CD14-positive monocyte (primary cell): ENCODE results near the gene EDRF1. TPM values are rescaled to one million over a fixed set of nuclear protein-coding genes. Genes with fewer than 3 reads are reported as not detected.

Experiments
- DNase-seq, 3 donors: peaks; one replicate each; pipeline ENCODE4 v3.0.0-alpha.2; 2011 to 2022
- H2AFZ ChIP-seq: 2 replicates; pipeline ENCODE4 v1.6.0; 2012; ENCODE audit warnings: mild to moderate bottlenecking, low read depth, low read length, inconsistent platforms; ENCODE audit not compliant: insufficient read depth, poor library complexity, severe bottlenecking
- H3K27ac ChIP-seq, 2 donors: 1 replicate in 1 of 2; 2 replicates in 1 of 2; pipeline ENCODE4 v1.5.1; 2012 to 2013; ENCODE audit warnings: low read length in 2 of 2, control low read depth in 1 of 2, inconsistent platforms in 1 of 2, low read depth in 1 of 2, mild to moderate bottlenecking in 1 of 2
- H3K27me3 ChIP-seq, 2 donors: one replicate each; pipeline versions ENCODE4 v1.6.0 to v1.6.1; 2011 to 2013; ENCODE audit warnings: low read length in 2 of 2; ENCODE audit not compliant: control insufficient read depth in 2 of 2, insufficient read depth in 2 of 2
- H3K36me3 ChIP-seq, 2 donors: replicated peaks in 1 of 2; 1 replicate in 1 of 2; 2 replicates in 1 of 2; pipeline versions ENCODE4 v1.5.1 to v1.6.1; 2012 to 2013; ENCODE audit warnings: low read length in 2 of 2, control low read depth in 1 of 2, inconsistent platforms in 1 of 2, mild to moderate bottlenecking in 1 of 2; ENCODE audit not compliant: insufficient read depth in 2 of 2, control insufficient read depth in 1 of 2
- H3K4me1 ChIP-seq, 2 donors: 1 replicate in 1 of 2; 2 replicates in 1 of 2; pipeline versions ENCODE4 v1.5.1 to v1.6.1; 2012 to 2013; ENCODE audit warnings: low read length in 2 of 2, control low read depth in 1 of 2, inconsistent platforms in 1 of 2, mild to moderate bottlenecking in 1 of 2, moderate library complexity in 1 of 2; ENCODE audit not compliant: insufficient read depth in 2 of 2, control insufficient read depth in 1 of 2
- H3K4me2 ChIP-seq: replicated peaks from 2 replicates; pipeline ENCODE3; 2012; ENCODE audit warnings: low read length, moderate library complexity, mild to moderate bottlenecking; ENCODE audit not compliant: poor library complexity, severe bottlenecking; ENCODE audit errors: extremely low read depth
- H3K4me3 ChIP-seq, 3 experiments: fragments of 200-600 bp in 1 of 3; sonication (generic) in 1 of 3; replicated peaks in 1 of 3; 1 replicate in 2 of 3; 2 replicates in 1 of 3; pipeline ENCODE4 v1.5.1; 2011 to 2013; ENCODE audit warnings: low read length in 3 of 3, mild to moderate bottlenecking in 3 of 3, control low read depth in 2 of 3, low read depth in 2 of 3, inconsistent platforms in 1 of 3, moderate library complexity in 1 of 3
- H3K79me2 ChIP-seq: 2 replicates; pipeline ENCODE4 v1.6.0; 2012; ENCODE audit warnings: mild to moderate bottlenecking, control low read depth, inconsistent platforms, low read length, moderate library complexity; ENCODE audit not compliant: insufficient read depth
- H3K9ac ChIP-seq: 2 replicates; pipeline ENCODE4 v1.6.0; 2017; ENCODE audit warnings: low read length, mild to moderate bottlenecking; ENCODE audit not compliant: insufficient read depth, poor library complexity, severe bottlenecking
- H3K9me3 ChIP-seq, 2 donors: replicated peaks in 1 of 2; 1 replicate in 1 of 2; 2 replicates in 1 of 2; pipeline versions ENCODE4 v1.5.1 to v1.6.1; 2012 to 2013; ENCODE audit warnings: low read length in 2 of 2, control low read depth in 1 of 2; ENCODE audit not compliant: control insufficient read depth in 1 of 2, insufficient read depth in 1 of 2
- H4K20me1 ChIP-seq: 2 replicates; pipeline ENCODE4 v1.6.0; 2012; ENCODE audit warnings: mild to moderate bottlenecking, low read length, control low read depth, moderate library complexity; ENCODE audit not compliant: insufficient read depth
- H3K27ac Mint-ChIP-seq, 7 donors: one replicate each; pipeline ENCODE4 v1.8.0; 2020; ENCODE audit warnings: mild to moderate bottlenecking in 7 of 7, mixed read lengths in 7 of 7, moderate library complexity in 6 of 7, inconsistent platforms in 2 of 7
- H3K27me3 Mint-ChIP-seq, 3 donors: one replicate each; pipeline ENCODE4 v1.8.0; 2021 to 2022; ENCODE audit warnings: low read depth in 3 of 3, mild to moderate bottlenecking in 3 of 3, mixed read lengths in 3 of 3, moderate library complexity in 3 of 3, inconsistent platforms in 1 of 3
- H3K36me3 Mint-ChIP-seq, 2 donors: one replicate each; pipeline ENCODE4 v1.8.0; 2020; ENCODE audit warnings: mixed read lengths in 2 of 2, inconsistent platforms in 1 of 2, mild to moderate bottlenecking in 1 of 2
- H3K4me1 Mint-ChIP-seq: one replicate; pipeline ENCODE4 v1.8.0; 2020; ENCODE audit warnings: mild to moderate bottlenecking, mixed read lengths
- H3K4me3 Mint-ChIP-seq, 2 donors: one replicate each; pipeline ENCODE4 v1.8.0; 2020; ENCODE audit warnings: mild to moderate bottlenecking in 2 of 2, mixed read lengths in 2 of 2, moderate library complexity in 1 of 2
- H3K9me3 Mint-ChIP-seq, 7 donors: one replicate each; pipeline ENCODE4 v1.8.0; 2020 to 2022; ENCODE audit warnings: mixed read lengths in 7 of 7, mild to moderate bottlenecking in 6 of 7, moderate library complexity in 6 of 7, inconsistent platforms in 2 of 7
- CTCF ChIP-seq: fragments of 200-600 bp; IDR thresholded peaks from one replicate; pipeline ENCODE4 v1.8.0; 2022; ENCODE audit warnings: antibody characterized with exemption, mild to moderate bottlenecking
- WGBS: methylation state at CpG from one replicate; pipeline ENCODE4 v1.1.5; 2013; ENCODE audit warnings: missing lambda C conversion rate; ENCODE audit not compliant: insufficient coverage; 5-methylcytosine and 5-hydroxymethylcytosine counted together
- intact Hi-C, 2 donors: fragments of 100-400 bp; cut with micrococcal nuclease; formaldehyde crosslinking; loops; one replicate each; pipeline versions ENCODE4 v1.15.0 to v1.15.1; 2023
- polyA plus RNA-seq, 3 donors: library from polyadenylated mRNA; depleted of rRNA in 1 of 3; unstranded in 2 of 3; stranded (reverse) in 1 of 3; fragments of 300-500 nt in 2 of 3; fragments of >200 nt in 1 of 3; fragmentation: Illumina TruSeq in 2 of 3; gene quantifications; 1 replicate in 2 of 3; 2 replicates in 1 of 3; pipeline ENCODE4 v1.2.3, GENCODE V29; 2012 to 2021

Gene EDRF1
- polyA plus RNA-seq, 3 donors = 4.6 to 21.4 (median 5.3) TPM

- H3K36me3 ChIP-seq = peaks cover 34 to 78% of the 10 kb centered on the region in 2 donors
- no peak for DNase-seq
- no peaks in the 10 kb centered on the region for H3K9me3 Mint-ChIP-seq
- H3K4me3 Mint-ChIP-seq = no peak overlapping the region
- H3K79me2 ChIP-seq = no peaks in the 10 kb centered on the region
- H2AFZ ChIP-seq = no peak overlapping the region
- no peaks in the 10 kb centered on the region for H4K20me1 ChIP-seq
- H3K9me3 ChIP-seq = no peaks in the 10 kb centered on the region
- no peak for TF ChIP-seq CTCF
- no peak overlapping the region for H3K27ac Mint-ChIP-seq
- H3K27me3 ChIP-seq = no peaks in the 10 kb centered on the region
- peaks cover 0 to 3% (median 0%) of the 10 kb centered on the region in 3 donors for H3K27me3 Mint-ChIP-seq
- no peaks in the 10 kb centered on the region for H3K4me1 ChIP-seq
- no peak overlapping the region for H3K4me2 ChIP-seq
- no peak overlapping the region for H3K4me3 ChIP-seq
- no peaks in the 10 kb centered on the region for H3K4me1 Mint-ChIP-seq
- peaks cover 55 to 60% of the 10 kb centered on the region in 2 donors for H3K36me3 Mint-ChIP-seq
- 100% methylated on average over 1 of the region's 2 CpGs for WGBS
- H3K27ac ChIP-seq = no peak overlapping the region
- intact Hi-C loops = no loop called here
- no peak overlapping the region for H3K9ac ChIP-seq
Measured at GRCh38 chr10:125795128-125795527, 75.6 kb downstream of the EDRF1 start.

- no peak for DNase-seq
- no peaks in the 10 kb centered on the region for H3K9me3 ChIP-seq
- Mint-ChIP-seq H3K9me3 (no peaks in the 10 kb centered on the region), H3K4me1 (no peaks in the 10 kb centered on the region), H3K27ac (peak overlapping the region in 1 of 7 donors; percentile 21), H3K4me3 (no peak overlapping the region), H3K27me3 (peaks cover 0 to 3% (median 0%) of the 10 kb centered on the region in 3 donors), H3K36me3 (peaks cover 54 to 63% of the 10 kb centered on the region in 2 donors)
- no peaks in the 10 kb centered on the region for H3K79me2 ChIP-seq
- intact Hi-C loops = no loop called here
- no peak overlapping the region for H3K4me3 ChIP-seq
- no peak for TF ChIP-seq CTCF
- H4K20me1 ChIP-seq = no peaks in the 10 kb centered on the region
- no peaks in the 10 kb centered on the region for H3K27me3 ChIP-seq
- no peak overlapping the region for H2AFZ ChIP-seq
- WGBS = 90% methylated on average over 8 of the region's 8 CpGs
- no peak overlapping the region for H3K4me2 ChIP-seq
- H3K27ac ChIP-seq = no peak overlapping the region
- H3K36me3 ChIP-seq = peaks cover 34 to 80% of the 10 kb centered on the region in 2 donors
- no peaks in the 10 kb centered on the region for H3K4me1 ChIP-seq
- no peak overlapping the region for H3K9ac ChIP-seq
Measured at GRCh38 chr10:125795637-125796190, 76.2 kb downstream of the EDRF1 start.
